Measurements from ENCODE around the gene PPIG.

DNA sequence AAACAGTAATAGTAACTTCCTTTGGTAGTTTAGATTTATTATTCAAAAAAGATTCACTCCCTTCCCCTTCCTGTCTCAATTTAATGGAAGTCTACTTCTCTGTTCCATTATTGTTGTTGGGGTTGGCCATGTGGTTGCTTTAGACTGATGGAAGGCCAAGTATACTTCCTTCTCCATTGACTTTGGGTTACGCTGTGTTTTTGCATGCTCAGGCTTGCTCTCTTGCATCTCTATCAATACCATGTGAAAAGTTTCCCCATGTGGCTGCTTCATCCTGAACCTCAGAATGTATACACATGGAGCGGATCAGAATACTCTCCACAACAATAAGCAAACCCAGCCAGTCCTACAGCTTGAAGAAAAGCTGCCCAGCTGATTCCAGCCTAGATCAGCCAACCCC lies 89.8 kb downstream of the PPIG start:
- TF ChIP-seq POLR2A (IDR thresholded peaks at IDR 0.05), result no peak
- TF ChIP-seq CTCF (IDR thresholded peaks at IDR 0.05), result no peak

Data from suprapubic skin (tissue), 3 donors.